Endothelial cell of umbilical vein (primary cell): ENCODE results near the gene RIN2. TPM values are rescaled to one million over a fixed set of nuclear protein-coding genes. Genes with fewer than 3 reads are reported as not detected.

Source experiments
- BruUV-seq: library from RNA; stranded (reverse); fragments of 400-500 nt; replicated peaks from 2 replicates; lab custom pipeline; 2021; lab: Mats Ljungman, UMichigan
- CTCF ChIA-PET: fragments of 300-600, 350-600 bp; sonication (Branson Sonifier 250); formaldehyde crosslinking; loops from one replicate; lab custom pipeline; 2021; ENCODE audit warnings: antibody characterized with exemption, inconsistent platforms; lab: Charles Lee
- POLR2A ChIA-PET: fragments of 300-600, 350-600 bp; sonication (Branson Sonifier 250); formaldehyde crosslinking; loops from one replicate; lab custom pipeline; 2021; ENCODE audit warnings: antibody characterized with exemption, inconsistent platforms; lab: Charles Lee
- DNase-seq: peaks from one replicate; pipeline ENCODE4 v3.0.0-alpha.2; 2011; ENCODE audit warnings: low read depth, low spot score
- FAIRE-seq: peaks from 2 replicates; lab custom pipeline; 2011; peaks lifted over from hg19 to GRCh38; lab: Jason Lieb, UNC
- H2AFZ ChIP-seq: 2 replicates; pipeline ENCODE4 v1.6.0; 2012; ENCODE audit warnings: low read depth, low read length, control low read depth, inconsistent platforms
- H3K27ac ChIP-seq: 2 replicates; pipeline ENCODE4 v1.5.1; 2011; ENCODE audit warnings: low read depth, mild to moderate bottlenecking, control low read depth, low read length, moderate library complexity; ENCODE audit not compliant: insufficient read depth
- H3K27me3 ChIP-seq, 2 experiments: 2 replicates each; pipeline versions ENCODE4 v1.6.0 to v1.6.1; 2011; ENCODE audit warnings: low read length in 2 of 2, mixed read lengths in 1 of 2; ENCODE audit not compliant: control insufficient read depth in 2 of 2, insufficient read depth in 2 of 2
- H3K36me3 ChIP-seq, 2 experiments: 2 replicates in 1 of 2; 3 replicates in 1 of 2; pipeline ENCODE4 v1.5.1; 2011; ENCODE audit warnings: low read length in 2 of 2, mild to moderate bottlenecking in 1 of 2, moderate library complexity in 1 of 2; ENCODE audit not compliant: control insufficient read depth in 2 of 2, insufficient read depth in 2 of 2; ENCODE audit errors: extremely low read depth in 1 of 2
- H3K4me1 ChIP-seq: 3 replicates; pipeline ENCODE4 v1.5.1; 2011; ENCODE audit warnings: mild to moderate bottlenecking, low read length; ENCODE audit not compliant: control insufficient read depth, insufficient read depth; ENCODE audit errors: extremely low read depth
- H3K4me2 ChIP-seq: 2 replicates; pipeline ENCODE4 v1.6.1; 2011; ENCODE audit warnings: low read length, control low read depth, mixed read lengths; ENCODE audit not compliant: insufficient read depth
- H3K4me3 ChIP-seq, 3 experiments: fragments of 200-600 bp in 1 of 3; sonication (generic), shearing (Covaris generic) in 1 of 3; replicated peaks in 1 of 3; 2 replicates each; pipeline ENCODE4 v1.5.1; 2011 to 2016; ENCODE audit warnings: control low read depth in 3 of 3, low read length in 3 of 3, mild to moderate bottlenecking in 2 of 3, inconsistent platforms in 1 of 3, low read depth in 1 of 3, moderate library complexity in 1 of 3; ENCODE audit not compliant: insufficient read depth in 1 of 3
- H3K79me2 ChIP-seq: 2 replicates; pipeline ENCODE4 v1.6.0; 2012; ENCODE audit warnings: low read length, inconsistent platforms; ENCODE audit not compliant: control insufficient read depth, insufficient read depth
- H3K9ac ChIP-seq: replicated peaks from 2 replicates; pipeline ENCODE3; 2011; ENCODE audit warnings: low read length, control low read depth; ENCODE audit not compliant: insufficient read depth; ENCODE audit errors: extremely low read depth
- H3K9me1 ChIP-seq: replicated peaks from 3 replicates; pipeline ENCODE4 v1.6.0; 2011; ENCODE audit warnings: mild to moderate bottlenecking, low read length; ENCODE audit not compliant: control insufficient read depth, insufficient read depth; ENCODE audit errors: extremely low read depth
- H3K9me3 ChIP-seq: replicated peaks from 2 replicates; pipeline ENCODE4 v1.5.1; 2012; ENCODE audit warnings: low read length, inconsistent platforms; ENCODE audit not compliant: control insufficient read depth, insufficient read depth
- H4K20me1 ChIP-seq: replicated peaks from 2 replicates; pipeline ENCODE3; 2011; ENCODE audit warnings: mild to moderate bottlenecking, low read length; ENCODE audit not compliant: control insufficient read depth, insufficient read depth; ENCODE audit errors: extremely low read depth
- EZH2 ChIP-seq: IDR thresholded peaks from 2 replicates; pipeline ENCODE4 v1.6.1; 2012; ENCODE audit warnings: borderline replicate concordance, low read depth, mild to moderate bottlenecking, moderate library complexity, low read length, inconsistent platforms; ENCODE audit not compliant: severe bottlenecking
- FOS ChIP-seq: IDR thresholded peaks from 2 replicates; pipeline ENCODE4 v1.6.1; 2011; ENCODE audit warnings: mild to moderate bottlenecking, low read length, moderate library complexity, borderline replicate concordance; ENCODE audit not compliant: insufficient read depth
- GATA2 ChIP-seq: IDR thresholded peaks from 2 replicates; pipeline ENCODE4 v1.7.0; 2011; ENCODE audit warnings: low read depth, mild to moderate bottlenecking, moderate library complexity, mixed read lengths, low read length; ENCODE audit not compliant: insufficient read length, insufficient read depth
- JUN ChIP-seq: IDR thresholded peaks from 2 replicates; pipeline ENCODE4 v1.6.1; 2011; ENCODE audit warnings: borderline replicate concordance, low read depth; ENCODE audit not compliant: insufficient read length, insufficient read depth
- MYC ChIP-seq: IDR thresholded peaks from one replicate; pipeline ENCODE4 v1.6.1; 2011; ENCODE audit warnings: mild to moderate bottlenecking, low read depth, low read length
- POLR2A ChIP-seq: IDR thresholded peaks from 2 replicates; pipeline ENCODE4 v1.6.1; 2012; ENCODE audit warnings: low read depth, mild to moderate bottlenecking, control low read depth, low read length
- POLR2AphosphoS5 ChIP-seq: IDR thresholded peaks from 2 replicates; pipeline ENCODE4 v1.6.1; 2012; ENCODE audit warnings: low read depth, mild to moderate bottlenecking, control low read depth, low read length, moderate library complexity; ENCODE audit not compliant: insufficient read depth
- dilution Hi-C: fragments of 300-500 bp; cut with MboI; formaldehyde crosslinking; loops from one replicate; pipeline ENCODE4 v1.15.0; 2019; ENCODE audit warnings: low sequenced_read_pairs; ENCODE audit not compliant: extremely low pct_ligation_motif_present
- intact Hi-C: fragments of 100-400 bp; cut with micrococcal nuclease; formaldehyde crosslinking; loops from one replicate; pipeline ENCODE4 v1.10.0; 2022
- polyA plus RNA-seq, 4 experiments: library from polyadenylated mRNA; depleted of rRNA in 3 of 4; stranded (reverse) in 3 of 4; unstranded in 1 of 4; fragments of >200 nt; gene quantifications; 2 replicates each; pipeline versions ENCODE4 v1.2.1 to v1.2.3, GENCODE V29; 2011 to 2012; ENCODE audit warnings: missing spikeins in 1 of 4
- total RNA-seq: library from RNA; stranded (reverse); gene quantifications from 2 replicates; pipeline ENCODE4 v1.2.3, GENCODE V29; 2021
- TF ChIP-seq, protein P1 (sequence below), 2 donors: IDR thresholded peaks; 1 replicate in 1 of 2; 2 replicates in 1 of 2; pipeline ENCODE4 v1.5.1; 2011; ENCODE audit warnings: low read length in 2 of 2, mild to moderate bottlenecking in 2 of 2, moderate library complexity in 2 of 2, control low read depth in 1 of 2, inconsistent platforms in 1 of 2, low read depth in 1 of 2; ENCODE audit not compliant: insufficient read depth in 1 of 2; ENCODE audit errors: extremely low read depth in 1 of 2
- TF ChIP-seq, protein P2 (sequence below): IDR thresholded peaks from 2 replicates; pipeline ENCODE4 v1.6.1; 2011; ENCODE audit not compliant: insufficient read depth, insufficient read length

Gene RIN2
- total and polyA plus RNA-seq, 2 donors (not counting 3 experiments of a cell fraction or from before 2014, with no cell fraction given) = 22.6 to 119 TPM

DNA sequence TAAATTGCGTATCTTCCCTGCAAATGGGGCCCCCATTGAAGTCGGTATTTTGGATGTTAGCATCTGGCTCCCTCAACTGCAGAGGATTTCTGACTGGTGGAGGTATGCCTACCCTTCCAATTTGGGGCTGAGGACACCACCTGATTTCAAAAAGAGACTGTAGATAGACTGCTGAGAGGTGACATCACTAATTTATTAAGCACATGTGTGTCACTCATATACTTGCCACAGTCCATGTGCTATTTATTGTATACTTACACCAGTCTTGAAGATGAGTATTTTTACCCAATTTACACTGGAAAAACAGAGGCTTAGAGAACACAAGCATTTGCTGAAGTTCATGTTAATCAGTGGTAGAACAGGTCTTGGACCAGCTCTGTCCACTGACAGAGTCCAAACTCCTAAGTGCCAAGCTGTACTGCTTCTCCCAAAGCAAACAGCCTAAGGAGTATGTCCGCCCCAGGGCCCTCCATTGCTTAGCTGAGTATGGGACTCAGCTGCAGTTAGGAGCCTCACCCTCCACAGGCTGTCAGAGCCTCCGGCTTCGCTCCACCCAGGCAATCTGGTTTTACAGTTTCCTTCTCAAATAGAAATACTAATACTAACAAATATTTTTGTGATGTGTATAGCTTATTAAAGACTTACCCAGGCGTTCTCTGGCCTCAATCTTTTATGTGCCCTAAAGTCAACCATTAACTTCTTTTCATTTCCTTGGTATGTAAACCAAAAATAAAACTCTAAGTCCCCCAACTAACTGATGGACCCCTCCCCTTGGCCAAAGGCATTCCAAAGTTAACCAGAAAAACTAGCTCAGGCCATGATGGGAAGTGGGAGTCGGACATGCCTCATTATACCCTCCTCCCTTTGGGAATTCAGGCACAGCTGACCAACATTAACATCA, 17.5 kb downstream of the RIN2 start:
- Histone ChIP-seq H4K20me1 (no peaks in the 10 kb centered on the region), H3K36me3 (no peaks in the 10 kb centered on the region), H3K4me3 (no peak overlapping the region), H3K4me1 (peaks cover 6% of the 10 kb centered on the region), H3K4me2 (no peak overlapping the region), H3K9me1 (no peaks in the 10 kb centered on the region), H3K79me2 (no peaks in the 10 kb centered on the region), H3K9me3 (no peaks in the 10 kb centered on the region), H3K9ac (no peak overlapping the region), H3K27ac (no peak overlapping the region), H3K27me3 (no peaks in the 10 kb centered on the region), H2AFZ (no peak overlapping the region)
- intact Hi-C loops = no loop called here
- TF ChIP-seq, protein P1, sequence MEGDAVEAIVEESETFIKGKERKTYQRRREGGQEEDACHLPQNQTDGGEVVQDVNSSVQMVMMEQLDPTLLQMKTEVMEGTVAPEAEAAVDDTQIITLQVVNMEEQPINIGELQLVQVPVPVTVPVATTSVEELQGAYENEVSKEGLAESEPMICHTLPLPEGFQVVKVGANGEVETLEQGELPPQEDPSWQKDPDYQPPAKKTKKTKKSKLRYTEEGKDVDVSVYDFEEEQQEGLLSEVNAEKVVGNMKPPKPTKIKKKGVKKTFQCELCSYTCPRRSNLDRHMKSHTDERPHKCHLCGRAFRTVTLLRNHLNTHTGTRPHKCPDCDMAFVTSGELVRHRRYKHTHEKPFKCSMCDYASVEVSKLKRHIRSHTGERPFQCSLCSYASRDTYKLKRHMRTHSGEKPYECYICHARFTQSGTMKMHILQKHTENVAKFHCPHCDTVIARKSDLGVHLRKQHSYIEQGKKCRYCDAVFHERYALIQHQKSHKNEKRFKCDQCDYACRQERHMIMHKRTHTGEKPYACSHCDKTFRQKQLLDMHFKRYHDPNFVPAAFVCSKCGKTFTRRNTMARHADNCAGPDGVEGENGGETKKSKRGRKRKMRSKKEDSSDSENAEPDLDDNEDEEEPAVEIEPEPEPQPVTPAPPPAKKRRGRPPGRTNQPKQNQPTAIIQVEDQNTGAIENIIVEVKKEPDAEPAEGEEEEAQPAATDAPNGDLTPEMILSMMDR (IDR thresholded peaks at IDR 0.05; ENCODE audit: extremely low read depth in 1 of 2, insufficient read depth in 1 of 2, low read depth in 1 of 2, low read length in 2 of 2) = no peak
- TF ChIP-seq EZH2 (no peak), POLR2AphosphoS5 (no peak), JUN (no peak), GATA2 (no peak), MYC (no peak), FOS (no peak), POLR2A (no peak)
- TF ChIP-seq, protein P2, sequence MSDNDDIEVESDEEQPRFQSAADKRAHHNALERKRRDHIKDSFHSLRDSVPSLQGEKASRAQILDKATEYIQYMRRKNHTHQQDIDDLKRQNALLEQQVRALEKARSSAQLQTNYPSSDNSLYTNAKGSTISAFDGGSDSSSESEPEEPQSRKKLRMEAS = no peak
- DNase-seq (no peak), FAIRE-seq (no peak)
- BruUV-seq = no TSS peak
- POLR2A ChIA-PET = no interaction called here
- dilution Hi-C loops = no loop called here
- CTCF ChIA-PET = interaction anchor here (0.9 kb wide), 1 partner anchor 10 kb away, joined by 4 read pairs; no protein-coding TSS in a partner anchor
